Ishikawa (cell line): ENCODE results near the gene RPA1.

Experiments used
- CEBPB ChIP-seq: IDR thresholded peaks from 2 replicates; pipeline ENCODE4 v1.6.1; 2012
- CREB1 ChIP-seq: IDR thresholded peaks from 2 replicates; pipeline ENCODE4 v1.6.1; 2012; ENCODE audit warnings: low read depth
- EGR1 ChIP-seq: IDR thresholded peaks from 2 replicates; pipeline ENCODE4 v1.6.1; 2012
- EP300 ChIP-seq: IDR thresholded peaks from 2 replicates; pipeline ENCODE4 v1.6.1; 2012; ENCODE audit warnings: borderline replicate concordance
- FOXM1 ChIP-seq: IDR thresholded peaks from 2 replicates; pipeline ENCODE4 v1.6.1; 2012; ENCODE audit warnings: low read depth, borderline replicate concordance
- MAX ChIP-seq: IDR thresholded peaks from 2 replicates; pipeline ENCODE4 v1.6.1; 2012
- NFIC ChIP-seq: IDR thresholded peaks from 2 replicates; pipeline ENCODE4 v1.6.1; 2012
- RAD21 ChIP-seq: IDR thresholded peaks from 2 replicates; pipeline ENCODE4 v1.6.1; 2012; ENCODE audit warnings: low read depth
- TAF1 ChIP-seq: IDR thresholded peaks from 2 replicates; pipeline ENCODE4 v1.6.1; 2012; ENCODE audit warnings: low read depth, mild to moderate bottlenecking
- TCF12 ChIP-seq: IDR thresholded peaks from 2 replicates; pipeline ENCODE4 v1.6.1; 2012; ENCODE audit warnings: low read depth
- TEAD4 ChIP-seq: IDR thresholded peaks from 2 replicates; pipeline ENCODE4 v1.6.1; 2012
- YY1 ChIP-seq: IDR thresholded peaks from 2 replicates; pipeline ENCODE4 v1.6.1; 2012; ENCODE audit warnings: low read depth
- ZBTB7A ChIP-seq: IDR thresholded peaks from 2 replicates; pipeline ENCODE4 v1.6.1; 2012; ENCODE audit warnings: low read depth
- TF ChIP-seq, protein P1 (sequence below): IDR thresholded peaks from 2 replicates; pipeline ENCODE4 v1.6.1; 2012; ENCODE audit warnings: low read depth, mild to moderate bottlenecking

GRCh38 chr17:1916316-1916715 lies 86.5 kb downstream of the RPA1 start:
- TF ChIP-seq MAX = no peak
- no peak for TF ChIP-seq ZBTB7A
- no peak for TF ChIP-seq TEAD4
- no peak for TF ChIP-seq CEBPB
- TF ChIP-seq EP300 = no peak
- TF ChIP-seq, protein P1, sequence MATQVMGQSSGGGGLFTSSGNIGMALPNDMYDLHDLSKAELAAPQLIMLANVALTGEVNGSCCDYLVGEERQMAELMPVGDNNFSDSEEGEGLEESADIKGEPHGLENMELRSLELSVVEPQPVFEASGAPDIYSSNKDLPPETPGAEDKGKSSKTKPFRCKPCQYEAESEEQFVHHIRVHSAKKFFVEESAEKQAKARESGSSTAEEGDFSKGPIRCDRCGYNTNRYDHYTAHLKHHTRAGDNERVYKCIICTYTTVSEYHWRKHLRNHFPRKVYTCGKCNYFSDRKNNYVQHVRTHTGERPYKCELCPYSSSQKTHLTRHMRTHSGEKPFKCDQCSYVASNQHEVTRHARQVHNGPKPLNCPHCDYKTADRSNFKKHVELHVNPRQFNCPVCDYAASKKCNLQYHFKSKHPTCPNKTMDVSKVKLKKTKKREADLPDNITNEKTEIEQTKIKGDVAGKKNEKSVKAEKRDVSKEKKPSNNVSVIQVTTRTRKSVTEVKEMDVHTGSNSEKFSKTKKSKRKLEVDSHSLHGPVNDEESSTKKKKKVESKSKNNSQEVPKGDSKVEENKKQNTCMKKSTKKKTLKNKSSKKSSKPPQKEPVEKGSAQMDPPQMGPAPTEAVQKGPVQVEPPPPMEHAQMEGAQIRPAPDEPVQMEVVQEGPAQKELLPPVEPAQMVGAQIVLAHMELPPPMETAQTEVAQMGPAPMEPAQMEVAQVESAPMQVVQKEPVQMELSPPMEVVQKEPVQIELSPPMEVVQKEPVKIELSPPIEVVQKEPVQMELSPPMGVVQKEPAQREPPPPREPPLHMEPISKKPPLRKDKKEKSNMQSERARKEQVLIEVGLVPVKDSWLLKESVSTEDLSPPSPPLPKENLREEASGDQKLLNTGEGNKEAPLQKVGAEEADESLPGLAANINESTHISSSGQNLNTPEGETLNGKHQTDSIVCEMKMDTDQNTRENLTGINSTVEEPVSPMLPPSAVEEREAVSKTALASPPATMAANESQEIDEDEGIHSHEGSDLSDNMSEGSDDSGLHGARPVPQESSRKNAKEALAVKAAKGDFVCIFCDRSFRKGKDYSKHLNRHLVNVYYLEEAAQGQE = no peak
- no peak for TF ChIP-seq YY1
- no peak for TF ChIP-seq RAD21
- TF ChIP-seq TAF1 = no peak
- TF ChIP-seq CREB1 = no peak
- TF ChIP-seq TCF12 = no peak
- TF ChIP-seq NFIC = no peak
- TF ChIP-seq EGR1 = no peak
- TF ChIP-seq FOXM1 = no peak
